ENCODE results near the gene ATP9B.

Gene ATP9B

GRCh38 chr18:79356435-79356834, 287.2 kb downstream of the ATP9B start:
- Histone ChIP-seq H3K4me3 (ENCODE audit: extremely low read depth, insufficient read depth, low read length, poor library complexity, severe bottlenecking) (no peak overlapping the region), H3K27ac (ENCODE audit: low read depth, low read length, severe bottlenecking) (no peak overlapping the region), H3K36me3 (ENCODE audit: control insufficient read depth, insufficient read depth, low read length) (peaks cover 17% of the 10 kb centered on the region), H3K9me3 (ENCODE audit: control insufficient read depth, low read length) (no peaks in the 10 kb centered on the region), H3K4me1 (ENCODE audit: control insufficient read depth, insufficient read depth, low read length, poor library complexity, severe bottlenecking) (no peaks in the 10 kb centered on the region)
- WGBS, 2 experiments (ENCODE audit: insufficient coverage in 2 of 2) = 90 to 100% methylated on average over 1 to 3 of the region's 5 CpGs

DNA sequence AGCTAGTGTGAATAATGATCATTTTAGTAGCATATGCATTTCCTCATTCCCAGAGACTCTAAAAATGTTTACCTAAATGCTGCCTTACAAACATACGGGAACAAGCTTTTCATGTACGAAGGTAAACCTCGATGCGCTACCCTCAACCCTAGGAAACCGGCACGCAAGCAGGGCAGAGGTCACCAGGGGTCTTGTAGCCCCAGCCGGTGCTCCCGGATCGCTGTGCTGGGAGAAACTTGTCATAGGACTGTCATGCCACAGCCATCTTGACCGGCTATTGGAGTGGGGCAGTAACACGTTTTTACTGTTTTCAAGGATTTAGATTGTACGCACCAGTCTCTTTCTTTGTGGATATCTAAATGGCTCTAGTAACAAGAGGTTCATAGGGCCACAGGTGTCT, 291.7 kb downstream of the ATP9B start:
- 90 to 97% methylated on average over 11 to 12 of the region's 12 CpGs for WGBS, 2 experiments (ENCODE audit: insufficient coverage in 2 of 2)
- no peak overlapping the region for H3K4me3 ChIP-seq (ENCODE audit: extremely low read depth, insufficient read depth, low read length, poor library complexity, severe bottlenecking)
- peaks cover 31% of the 10 kb centered on the region for H3K36me3 ChIP-seq (ENCODE audit: control insufficient read depth, insufficient read depth, low read length)

GRCh38 chr18:79361766-79362522, 292.8 kb downstream of the ATP9B start:
- Histone ChIP-seq H3K27ac (ENCODE audit: low read depth, low read length, severe bottlenecking) (no peak overlapping the region), H3K36me3 (ENCODE audit: control insufficient read depth, insufficient read depth, low read length) (peaks cover 34% of the 10 kb centered on the region), H3K4me3 (ENCODE audit: extremely low read depth, insufficient read depth, low read length, poor library complexity, severe bottlenecking) (no peak overlapping the region), H3K4me1 (ENCODE audit: control insufficient read depth, insufficient read depth, low read length, poor library complexity, severe bottlenecking) (no peaks in the 10 kb centered on the region), H3K9me3 (ENCODE audit: control insufficient read depth, low read length) (no peaks in the 10 kb centered on the region)
- 87 to 88% methylated on average over 16 of the region's 20 CpGs for WGBS, 2 experiments (ENCODE audit: insufficient coverage in 2 of 2)

More for the DNA sequence above, 291.7 kb downstream of the ATP9B start:
- no peak overlapping the region for H3K27ac ChIP-seq (ENCODE audit: low read depth, low read length, severe bottlenecking)
- H3K4me1 ChIP-seq (ENCODE audit: control insufficient read depth, insufficient read depth, low read length, poor library complexity, severe bottlenecking) = no peaks in the 10 kb centered on the region
- no peaks in the 10 kb centered on the region for H3K9me3 ChIP-seq (ENCODE audit: control insufficient read depth, low read length)

GRCh38 chr18:79365701-79366100, 296.5 kb downstream of the ATP9B start:
- H3K36me3 ChIP-seq (ENCODE audit: control insufficient read depth, insufficient read depth, low read length) = peaks cover 29% of the 10 kb centered on the region
- no peaks in the 10 kb centered on the region for H3K4me1 ChIP-seq (ENCODE audit: control insufficient read depth, insufficient read depth, low read length, poor library complexity, severe bottlenecking)
- 94 to 98% methylated on average over 13 of the region's 13 CpGs for WGBS, 2 experiments (ENCODE audit: insufficient coverage in 2 of 2)
- no peak overlapping the region for H3K27ac ChIP-seq (ENCODE audit: low read depth, low read length, severe bottlenecking)
- H3K9me3 ChIP-seq (ENCODE audit: control insufficient read depth, low read length) = no peaks in the 10 kb centered on the region
- no peak overlapping the region for H3K4me3 ChIP-seq (ENCODE audit: extremely low read depth, insufficient read depth, low read length, poor library complexity, severe bottlenecking)

DNA sequence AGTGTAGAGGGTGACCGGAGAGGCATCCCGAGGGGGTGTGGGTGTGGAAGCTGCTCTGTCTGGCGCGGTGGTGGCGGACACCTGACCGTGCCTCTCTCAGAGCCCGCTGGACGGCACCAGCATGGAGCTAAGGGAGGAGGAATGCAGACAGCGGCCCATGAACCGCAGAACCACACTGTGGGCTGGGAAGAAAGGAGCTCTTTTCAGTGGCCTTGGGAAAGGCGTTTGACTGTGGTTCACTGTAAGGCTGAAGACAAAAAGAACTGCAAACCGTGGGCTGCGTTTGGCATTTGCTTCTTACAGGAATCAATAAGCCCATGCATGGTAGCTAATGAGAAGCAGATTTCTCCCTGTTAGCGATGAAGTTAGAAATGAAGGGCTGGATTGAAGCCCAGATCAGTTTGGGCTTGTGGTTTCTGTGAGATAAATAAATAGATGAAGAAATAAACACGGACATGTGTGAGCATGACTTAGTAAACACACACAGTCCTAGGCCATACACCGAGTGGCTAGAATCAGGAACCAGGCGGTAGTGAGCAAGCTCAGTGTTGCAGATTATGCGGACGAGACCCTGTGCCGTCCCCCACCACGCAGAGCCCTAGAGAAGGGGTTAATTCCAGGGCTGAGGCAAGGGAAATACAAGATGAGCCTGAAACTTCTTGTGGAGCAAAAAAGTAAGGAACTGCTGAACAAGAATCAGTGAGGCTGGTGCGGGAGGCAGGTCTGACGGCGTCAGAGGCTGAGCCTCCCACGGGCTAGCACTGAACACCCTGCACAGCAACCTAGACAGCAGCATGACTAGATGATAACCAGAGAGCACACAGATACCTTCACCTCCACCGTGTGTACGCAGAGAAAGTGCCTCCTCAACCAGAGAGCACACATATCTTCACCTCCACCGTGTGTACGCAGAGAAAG, 297.2 kb downstream of the ATP9B start:
- Histone ChIP-seq H3K27ac (ENCODE audit: low read depth, low read length, severe bottlenecking) (no peak overlapping the region), H3K36me3 (ENCODE audit: control insufficient read depth, insufficient read depth, low read length) (peaks cover 24% of the 10 kb centered on the region), H3K9me3 (ENCODE audit: control insufficient read depth, low read length) (no peaks in the 10 kb centered on the region), H3K4me1 (ENCODE audit: control insufficient read depth, insufficient read depth, low read length, poor library complexity, severe bottlenecking) (no peaks in the 10 kb centered on the region), H3K4me3 (ENCODE audit: extremely low read depth, insufficient read depth, low read length, poor library complexity, severe bottlenecking) (no peak overlapping the region)
- WGBS, 2 experiments (ENCODE audit: insufficient coverage in 2 of 2) = 89 to 91% methylated on average over 25 of the region's 29 CpGs

GRCh38 chr18:79367480-79367879, 298.3 kb downstream of the ATP9B start:
- Histone ChIP-seq H3K4me3 (ENCODE audit: extremely low read depth, insufficient read depth, low read length, poor library complexity, severe bottlenecking) (no peak overlapping the region), H3K4me1 (ENCODE audit: control insufficient read depth, insufficient read depth, low read length, poor library complexity, severe bottlenecking) (no peaks in the 10 kb centered on the region), H3K9me3 (ENCODE audit: control insufficient read depth, low read length) (no peaks in the 10 kb centered on the region), H3K27ac (ENCODE audit: low read depth, low read length, severe bottlenecking) (no peak overlapping the region), H3K36me3 (ENCODE audit: control insufficient read depth, insufficient read depth, low read length) (peaks cover 16% of the 10 kb centered on the region)
- WGBS, 2 experiments (ENCODE audit: insufficient coverage in 2 of 2) = 96 to 98% methylated on average over 5 to 6 of the region's 8 CpGs

- Histone ChIP-seq H3K27ac (ENCODE audit: low read depth, low read length, severe bottlenecking) (no peak overlapping the region), H3K36me3 (ENCODE audit: control insufficient read depth, insufficient read depth, low read length) (peaks cover 14% of the 10 kb centered on the region), H3K4me1 (ENCODE audit: control insufficient read depth, insufficient read depth, low read length, poor library complexity, severe bottlenecking) (no peaks in the 10 kb centered on the region), H3K9me3 (ENCODE audit: control insufficient read depth, low read length) (no peaks in the 10 kb centered on the region), H3K4me3 (ENCODE audit: extremely low read depth, insufficient read depth, low read length, poor library complexity, severe bottlenecking) (no peak overlapping the region)
- WGBS, 2 experiments (ENCODE audit: insufficient coverage in 2 of 2) = 89 to 91% methylated on average over 18 of the region's 18 CpGs
These were observed 298.8 kb downstream of the ATP9B start for GRCh38 chr18:79367989-79368388.

GRCh38 chr18:79368681-79369080, 299.5 kb downstream of the ATP9B start:
- no peaks in the 10 kb centered on the region for H3K9me3 ChIP-seq (ENCODE audit: control insufficient read depth, low read length)
- H3K27ac ChIP-seq (ENCODE audit: low read depth, low read length, severe bottlenecking) = no peak overlapping the region
- peaks cover 10% of the 10 kb centered on the region for H3K36me3 ChIP-seq (ENCODE audit: control insufficient read depth, insufficient read depth, low read length)
- WGBS, 2 experiments (ENCODE audit: insufficient coverage in 2 of 2) = 94 to 99% methylated on average over 5 to 10 of the region's 15 CpGs
- H3K4me3 ChIP-seq (ENCODE audit: extremely low read depth, insufficient read depth, low read length, poor library complexity, severe bottlenecking) = no peak overlapping the region
- no peaks in the 10 kb centered on the region for H3K4me1 ChIP-seq (ENCODE audit: control insufficient read depth, insufficient read depth, low read length, poor library complexity, severe bottlenecking)

GRCh38 chr18:79371561-79372121, 302.4 kb downstream of the ATP9B start:
- Histone ChIP-seq H3K36me3 (ENCODE audit: control insufficient read depth, insufficient read depth, low read length) (peaks cover 7% of the 10 kb centered on the region), H3K9me3 (ENCODE audit: control insufficient read depth, low read length) (no peaks in the 10 kb centered on the region), H3K4me3 (ENCODE audit: extremely low read depth, insufficient read depth, low read length, poor library complexity, severe bottlenecking) (no peak overlapping the region), H3K4me1 (ENCODE audit: control insufficient read depth, insufficient read depth, low read length, poor library complexity, severe bottlenecking) (no peaks in the 10 kb centered on the region), H3K27ac (ENCODE audit: low read depth, low read length, severe bottlenecking) (no peak overlapping the region)
- 87 to 93% methylated on average over 13 to 14 of the region's 14 CpGs for WGBS, 2 experiments (ENCODE audit: insufficient coverage in 2 of 2)

GRCh38 chr18:79372461-79372860, 303.3 kb downstream of the ATP9B start:
- H3K36me3 ChIP-seq (ENCODE audit: control insufficient read depth, insufficient read depth, low read length) = peaks cover 5% of the 10 kb centered on the region
- no peaks in the 10 kb centered on the region for H3K4me1 ChIP-seq (ENCODE audit: control insufficient read depth, insufficient read depth, low read length, poor library complexity, severe bottlenecking)
- 94 to 95% methylated on average over 10 of the region's 10 CpGs for WGBS, 2 experiments (ENCODE audit: insufficient coverage in 2 of 2)
- no peaks in the 10 kb centered on the region for H3K9me3 ChIP-seq (ENCODE audit: control insufficient read depth, low read length)
- H3K27ac ChIP-seq (ENCODE audit: low read depth, low read length, severe bottlenecking) = no peak overlapping the region
- H3K4me3 ChIP-seq (ENCODE audit: extremely low read depth, insufficient read depth, low read length, poor library complexity, severe bottlenecking) = no peak overlapping the region

Data from mesodermal cell (in vitro differentiated cells).